ENCODE results near the gene IZUMO2.
"Not testable (repeated sequence)": the region's sequence is repeated elsewhere in the genome, so short reads cannot be mapped to it uniquely, and the experiment has no call there.

Gene IZUMO2

DNA sequence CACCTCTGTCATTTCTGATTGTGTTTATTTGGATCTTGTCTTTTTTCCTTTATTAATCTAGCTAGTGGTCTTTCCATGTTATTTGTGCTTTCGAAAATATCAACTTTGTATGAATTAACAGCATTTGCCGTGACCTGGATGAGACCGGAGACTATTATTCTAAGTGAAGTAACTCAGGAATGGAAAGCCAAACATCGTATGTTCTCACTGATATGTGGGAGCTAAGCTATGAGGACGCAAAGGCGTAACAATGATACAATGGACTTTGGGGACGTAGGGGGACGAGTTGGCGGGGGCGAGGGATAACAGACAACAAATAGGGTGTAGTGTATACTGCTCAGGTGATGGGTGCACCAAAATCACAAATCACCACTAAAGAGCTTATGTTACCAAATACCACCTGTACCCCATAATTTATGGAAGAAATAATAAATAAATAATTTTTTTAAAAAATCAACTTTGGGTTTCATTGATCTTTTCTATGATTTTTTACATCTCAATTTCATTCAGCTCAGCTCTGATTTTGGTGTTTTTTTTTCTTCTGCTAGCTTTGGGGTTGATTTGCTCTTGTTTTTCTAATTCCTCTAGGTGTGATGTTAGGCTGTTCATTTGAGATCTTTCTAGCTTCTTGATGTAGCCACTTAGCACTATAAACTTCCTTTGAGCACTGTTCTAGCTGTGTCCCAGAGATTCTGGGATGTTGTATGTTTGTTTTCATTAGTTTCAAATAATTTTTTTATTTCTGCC is 27.1 kb downstream of the IZUMO2 start:
- not testable (repeated sequence) for DNase-seq (ENCODE audit: low read depth)

DNA sequence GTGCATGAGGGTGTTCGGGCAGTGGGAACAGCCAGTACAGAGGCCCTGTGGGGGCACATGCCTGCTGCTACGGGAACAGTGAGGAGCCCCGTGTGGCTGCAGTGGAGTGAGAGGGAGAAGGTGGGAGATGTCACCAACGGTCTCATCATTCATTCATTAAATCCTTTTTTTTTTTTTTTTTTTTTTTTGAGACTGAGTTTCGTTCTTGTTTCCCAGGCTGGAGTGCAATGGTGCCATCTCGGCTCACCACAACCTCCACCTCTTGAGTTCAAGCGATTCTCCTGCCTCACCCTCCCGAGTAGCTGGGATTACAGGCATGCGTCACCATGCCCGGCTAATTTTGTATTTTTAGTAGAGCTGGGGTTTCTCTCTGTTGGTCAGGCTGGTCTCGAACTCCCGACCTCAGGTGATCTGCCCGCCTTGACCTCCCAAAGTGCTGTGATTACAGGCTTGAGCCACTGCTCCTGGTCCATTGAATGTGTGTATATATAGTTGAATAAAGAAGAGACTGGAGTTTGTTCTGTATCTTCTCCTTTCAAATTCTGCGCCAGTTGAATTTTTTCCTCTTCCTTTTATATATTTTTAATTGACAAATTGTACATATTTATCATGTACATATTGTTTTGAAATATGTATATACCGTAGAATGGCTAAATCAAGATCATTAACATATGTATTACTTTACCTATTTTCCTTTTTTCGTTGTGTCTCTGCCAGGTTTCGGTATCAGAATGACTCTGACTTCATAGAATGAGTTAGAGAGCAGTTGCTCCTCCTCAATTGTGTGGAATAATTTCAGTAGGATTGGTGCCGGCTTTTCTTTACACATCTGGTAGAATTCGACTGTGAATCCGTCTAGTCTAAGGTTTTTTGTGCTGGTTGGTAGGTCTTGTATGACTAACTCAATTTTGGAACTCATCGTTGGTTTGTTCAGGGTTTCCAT is 28.0 kb downstream of the IZUMO2 start:
- DNase-seq (ENCODE audit: low read depth): not testable (repeated sequence)

DNA sequence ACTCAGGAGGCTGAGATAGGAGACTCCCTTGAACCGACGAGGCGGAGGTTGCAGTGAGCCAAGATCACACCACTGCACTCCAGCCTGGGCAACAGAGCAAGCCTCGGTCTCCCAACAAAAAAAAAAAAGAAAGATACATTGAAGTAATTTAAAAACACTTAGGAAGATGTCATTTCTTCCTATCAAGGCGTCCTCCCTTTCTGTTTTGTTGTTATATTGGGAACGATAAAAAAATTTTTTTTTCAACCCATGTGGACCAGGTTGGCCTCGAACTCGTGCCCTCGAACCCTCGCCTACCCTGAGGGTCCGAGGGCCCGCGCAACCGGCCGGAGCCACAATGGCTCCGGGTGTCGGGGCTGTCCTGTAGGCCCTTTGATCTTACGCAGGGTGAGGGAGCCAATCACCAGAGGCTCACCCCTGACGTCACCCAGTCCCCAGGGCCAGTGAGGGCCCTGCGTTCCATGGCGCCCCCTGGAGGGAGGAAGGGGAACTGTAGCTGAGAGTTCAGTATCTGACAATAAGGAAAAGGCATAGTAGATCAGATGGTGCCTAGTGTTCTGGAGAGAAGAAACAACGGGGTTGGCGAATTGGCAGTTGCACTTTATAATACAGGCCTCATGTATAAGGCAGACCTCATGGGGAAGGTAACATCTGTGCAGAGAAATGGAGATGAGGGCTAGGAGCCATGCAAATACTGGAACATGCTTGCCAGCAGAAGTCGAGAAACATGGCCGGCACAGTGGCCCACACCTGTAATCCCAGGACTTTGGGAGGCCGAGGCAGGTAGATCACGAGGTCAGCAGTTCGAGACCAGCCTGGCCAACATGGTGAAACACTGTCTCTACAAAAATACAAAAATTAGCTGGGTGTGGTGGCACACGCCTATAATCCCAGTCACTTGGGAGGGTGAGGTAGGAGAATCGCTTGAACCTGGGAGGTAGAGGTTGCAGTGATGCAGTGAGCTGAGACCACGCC is 29.3 kb downstream of the IZUMO2 start:
- DNase-seq (ENCODE audit: low read depth): not testable (repeated sequence)

GRCh38 chr19:50104012-50104411 is 59.1 kb downstream of the IZUMO2 start:
- DNase-seq (ENCODE audit: low read depth): not testable (repeated sequence)

DNA sequence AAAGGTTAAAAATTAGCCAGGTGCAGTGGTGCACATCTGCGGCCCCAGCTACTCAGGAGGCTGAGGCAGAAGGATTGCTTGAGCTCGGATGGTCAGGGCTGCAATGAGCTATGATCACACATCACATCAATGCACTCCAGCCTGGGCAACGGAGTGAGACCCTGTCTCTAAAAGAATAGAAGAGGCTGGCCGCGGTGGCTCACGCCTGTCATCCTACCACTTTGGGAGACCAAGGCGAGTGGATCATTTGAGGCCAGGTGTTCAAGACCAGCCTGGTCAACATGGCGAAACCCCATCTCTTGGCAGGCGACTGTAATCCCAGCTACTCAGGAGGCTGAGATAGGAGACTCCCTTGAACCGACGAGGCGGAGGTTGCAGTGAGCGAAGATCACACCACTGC is 59.7 kb downstream of the IZUMO2 start:
- DNase-seq (ENCODE audit: low read depth): not testable (repeated sequence)
